HEK293 (cell line): Measurements from ENCODE around the gene TBX4.

ENCODE experiments used
- CTCF ChIA-PET: fragments of 350-600 bp; formaldehyde crosslinking; extraction: SDS; loops from one replicate; lab custom pipeline; 2021; ENCODE audit warnings: antibody characterized with exemption; lab: Yijun Ruan, JAX
- POLR2A ChIA-PET: fragments of 300-600 bp; formaldehyde crosslinking; extraction: SDS; loops from one replicate; lab custom pipeline; 2020; ENCODE audit warnings: antibody characterized with exemption, inconsistent platforms; lab: Yijun Ruan, JAX
- H3K27ac ChIP-seq: fragments of 200-500 bp; sonication (Bioruptor generic); 2 replicates; pipeline ENCODE4 v1.5.1; 2014; ENCODE audit warnings: low read depth, low read length, control low read depth, inconsistent platforms; ENCODE audit errors: extremely low read depth
- H3K36me3 ChIP-seq, 2 experiments: fragments of 200-500 bp in 1 of 2; sonication (Bioruptor generic) in 1 of 2; 1 replicate in 1 of 2; 2 replicates in 1 of 2; pipeline ENCODE4 v1.5.1; 2014 to 2017; ENCODE audit warnings: inconsistent platforms in 2 of 2, low read length in 2 of 2; ENCODE audit not compliant: control insufficient read depth in 2 of 2, insufficient read depth in 1 of 2
- H3K4me1 ChIP-seq: fragments of 200-500 bp; sonication (Bioruptor generic); 2 replicates; pipeline ENCODE4 v1.5.1; 2014; ENCODE audit warnings: mild to moderate bottlenecking, low read length, inconsistent platforms; ENCODE audit not compliant: control insufficient read depth, insufficient read depth
- H3K4me3 ChIP-seq: 2 replicates; pipeline ENCODE4 v1.5.1; 2011; ENCODE audit warnings: low read depth, mild to moderate bottlenecking, control low read depth, low read length, moderate library complexity
- H3K9me3 ChIP-seq: fragments of 200-500 bp; sonication (Bioruptor generic); 2 replicates; pipeline ENCODE4 v1.5.1; 2014; ENCODE audit warnings: low read depth, low read length, inconsistent platforms; ENCODE audit not compliant: control insufficient read depth, insufficient read depth
- GLI4 ChIP-seq: fragments of 450-650 bp; formaldehyde crosslinking; IDR thresholded peaks from 2 replicates; pipeline ENCODE4 v1.5.1; 2016; ENCODE audit warnings: missing biosample characterization, missing genetic modification characterization
- GLIS1 ChIP-seq: fragments of 450-650 bp; formaldehyde crosslinking; IDR thresholded peaks from 2 replicates; pipeline ENCODE4 v1.5.1; 2016; ENCODE audit warnings: missing biosample characterization, missing genetic modification characterization
- HOXC10 ChIP-seq: sonication (generic); formaldehyde crosslinking; IDR thresholded peaks from 2 replicates; pipeline ENCODE4 v1.8.1; 2023; ENCODE audit warnings: mild to moderate bottlenecking, missing genetic modification reagents
- PRDM1 ChIP-seq: fragments of 450-650 bp; formaldehyde crosslinking; IDR thresholded peaks from 2 replicates; pipeline ENCODE4; 2016; ENCODE audit warnings: missing biosample characterization, missing genetic modification characterization
- REPIN1 ChIP-seq: fragments of 450-650 bp; formaldehyde crosslinking; IDR thresholded peaks from 2 replicates; pipeline ENCODE4 v1.5.1; 2017; ENCODE audit warnings: missing biosample characterization, missing genetic modification characterization, low read depth
- SCRT1 ChIP-seq: fragments of 450-650 bp; formaldehyde crosslinking; IDR thresholded peaks from 2 replicates; pipeline ENCODE4 v1.5.1; 2016; ENCODE audit warnings: missing biosample characterization, missing genetic modification characterization, borderline replicate concordance
- SP3 ChIP-seq: fragments of 450-650 bp; formaldehyde crosslinking; IDR thresholded peaks from 2 replicates; pipeline ENCODE4 v1.5.1; 2016; ENCODE audit warnings: missing biosample characterization, missing genetic modification characterization
- ZBTB7A ChIP-seq: fragments of 450-650 bp; formaldehyde crosslinking; IDR thresholded peaks from 2 replicates; pipeline ENCODE4 v1.5.1; 2016; ENCODE audit warnings: low read depth, missing biosample characterization, missing genetic modification characterization
- ZNF148 ChIP-seq: fragments of 450-650 bp; formaldehyde crosslinking; IDR thresholded peaks from 2 replicates; pipeline ENCODE4 v1.5.0; 2017; ENCODE audit warnings: missing biosample characterization, missing genetic modification characterization, borderline replicate concordance
- ZNF175 ChIP-seq: fragments of 450-650 bp; formaldehyde crosslinking; IDR thresholded peaks from 2 replicates; pipeline ENCODE4 v1.5.1; 2016; ENCODE audit warnings: missing biosample characterization, missing genetic modification characterization
- ZNF23 ChIP-seq: fragments of 450-650 bp; formaldehyde crosslinking; IDR thresholded peaks from 2 replicates; pipeline ENCODE4 v1.5.1; 2016; ENCODE audit warnings: missing biosample characterization, missing genetic modification characterization, borderline replicate concordance
- ZNF266 ChIP-seq: fragments of 450-650 bp; formaldehyde crosslinking; IDR thresholded peaks from 2 replicates; pipeline ENCODE4 v1.5.1; 2016; ENCODE audit warnings: missing biosample characterization, missing genetic modification characterization, low read depth
- ZNF280C ChIP-seq: fragments of 450-650 bp; formaldehyde crosslinking; IDR thresholded peaks from 2 replicates; pipeline ENCODE4 v1.5.1; 2016; ENCODE audit warnings: missing biosample characterization, missing genetic modification characterization
- ZNF302 ChIP-seq: fragments of 450-650 bp; formaldehyde crosslinking; IDR thresholded peaks from 2 replicates; pipeline ENCODE4 v1.5.1; 2016; ENCODE audit warnings: missing biosample characterization, missing genetic modification characterization, low read depth
- ZNF366 ChIP-seq: fragments of 450-650 bp; formaldehyde crosslinking; conservative IDR thresholded peaks from 2 replicates; pipeline ENCODE4 v1.5.1; 2016; ENCODE audit warnings: missing biosample characterization, missing genetic modification characterization
- ZNF391 ChIP-seq: fragments of 450-650 bp; formaldehyde crosslinking; IDR thresholded peaks from 2 replicates; pipeline ENCODE4 v1.5.1; 2016; ENCODE audit warnings: low read depth, missing biosample characterization, missing genetic modification characterization, borderline replicate concordance
- ZNF658 ChIP-seq: fragments of 450-650 bp; formaldehyde crosslinking; IDR thresholded peaks from 2 replicates; pipeline ENCODE4; 2016; ENCODE audit warnings: missing biosample characterization, missing genetic modification characterization
- ZNF704 ChIP-seq: fragments of 450-650 bp; formaldehyde crosslinking; IDR thresholded peaks from 2 replicates; pipeline ENCODE4 v1.5.1; 2016; ENCODE audit warnings: missing biosample characterization, missing genetic modification characterization
- ZXDB ChIP-seq: fragments of 450-650 bp; formaldehyde crosslinking; IDR thresholded peaks from 2 replicates; pipeline ENCODE4 v1.5.1; 2016; ENCODE audit warnings: missing biosample characterization, missing genetic modification characterization
- TF ChIP-seq, protein P1 (sequence below): fragments of 450-650 bp; formaldehyde crosslinking; IDR thresholded peaks from 2 replicates; pipeline ENCODE4 v1.5.1; 2016; ENCODE audit warnings: missing biosample characterization, missing genetic modification characterization
- TF ChIP-seq, protein P2 (sequence below): IDR thresholded peaks from 2 replicates; pipeline ENCODE4 v1.6.1; 2011; ENCODE audit warnings: mild to moderate bottlenecking, low read depth, low read length, borderline replicate concordance

TBX4 gene

DNA sequence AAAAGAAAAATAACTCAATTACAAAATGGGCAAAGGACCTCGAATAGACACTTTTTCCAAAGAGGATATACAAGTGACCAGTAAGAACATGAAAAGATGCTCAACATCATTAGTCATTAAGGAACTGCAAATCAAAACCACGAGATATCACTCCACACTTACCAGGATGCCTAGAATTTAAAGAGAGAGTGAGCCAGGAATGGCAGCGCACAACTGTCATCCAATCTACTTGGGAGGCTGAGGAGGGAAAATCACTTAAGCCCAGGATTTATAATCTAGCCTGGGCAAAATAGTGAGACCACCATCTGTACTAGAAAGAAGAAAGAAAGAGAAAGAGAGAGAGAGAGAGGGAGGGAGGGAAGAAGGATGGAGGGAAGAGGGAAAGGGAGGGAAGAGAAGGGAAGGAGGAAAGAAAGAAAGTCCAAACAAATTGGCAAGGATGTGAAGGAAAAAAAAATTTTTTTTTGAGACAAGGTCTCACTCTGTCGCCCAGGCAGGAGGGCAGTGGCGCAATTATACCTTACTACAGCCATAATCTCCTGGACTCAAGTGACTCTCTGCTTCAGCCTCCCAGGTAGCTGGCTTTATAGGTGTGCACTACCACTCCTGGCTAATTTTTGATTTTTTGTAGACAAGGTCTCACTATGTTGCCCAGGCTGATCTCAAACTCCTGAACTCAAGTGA, 30.0 kb upstream of the TBX4 start:
- no peaks in the 10 kb centered on the region for H3K4me1 ChIP-seq
- no peaks in the 10 kb centered on the region for H3K36me3 ChIP-seq
- no peak overlapping the region for H3K27ac ChIP-seq
- H3K9me3 ChIP-seq, result no peaks in the 10 kb centered on the region
- H3K4me3 ChIP-seq, result no peak overlapping the region
- ChIA-PET CTCF (interaction anchor here (0.9 kb wide), 1 partner anchor 152 kb away, joined by 5 read pairs; no protein-coding TSS in a partner anchor), POLR2A (no interaction called here)
- TF ChIP-seq PRDM1 (tag by site-specific recombination), result peak; percentile 66
- no peak for TF ChIP-seq ZNF148
- TF ChIP-seq ZNF658, result no peak
- TF ChIP-seq ZNF366 (tag by site-specific recombination), result peak; percentile 80
- TF ChIP-seq ZNF23 (tag by site-specific recombination), result no peak

- H3K9me3 ChIP-seq, result no peaks in the 10 kb centered on the region
- POLR2A ChIA-PET, result no interaction called here
- CTCF ChIA-PET, result interaction anchor here (1.1 to 1.2 kb wide), 2 partner anchors 27 to 128 kb away, joined by 4 to 6 read pairs; no protein-coding TSS in a partner anchor
- no peaks in the 10 kb centered on the region for H3K36me3 ChIP-seq
- TF ChIP-seq ZNF280C (no peak), SP3 (tag by site-specific recombination) (no peak), ZNF175 (no peak), ZNF704 (tag by site-specific recombination) (no peak), SCRT1 (tag by site-specific recombination) (no peak), ZNF302 (tag by site-specific recombination) (no peak), GLI4 (tag by site-specific recombination) (no peak), ZBTB7A (tag by site-specific recombination) (no peak), ZXDB (tag by site-specific recombination) (no peak), GLIS1 (tag by site-specific recombination) (no peak), ZNF266 (tag by site-specific recombination) (no peak), REPIN1 (tag by site-specific recombination) (no peak), ZNF391 (tag by site-specific recombination) (no peak), HOXC10 (no peak)
- TF ChIP-seq, protein P1, sequence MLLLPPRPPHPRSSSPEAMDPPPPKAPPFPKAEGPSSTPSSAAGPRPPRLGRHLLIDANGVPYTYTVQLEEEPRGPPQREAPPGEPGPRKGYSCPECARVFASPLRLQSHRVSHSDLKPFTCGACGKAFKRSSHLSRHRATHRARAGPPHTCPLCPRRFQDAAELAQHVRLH (tag by site-specific recombination), result no peak
- TF ChIP-seq, protein P2, sequence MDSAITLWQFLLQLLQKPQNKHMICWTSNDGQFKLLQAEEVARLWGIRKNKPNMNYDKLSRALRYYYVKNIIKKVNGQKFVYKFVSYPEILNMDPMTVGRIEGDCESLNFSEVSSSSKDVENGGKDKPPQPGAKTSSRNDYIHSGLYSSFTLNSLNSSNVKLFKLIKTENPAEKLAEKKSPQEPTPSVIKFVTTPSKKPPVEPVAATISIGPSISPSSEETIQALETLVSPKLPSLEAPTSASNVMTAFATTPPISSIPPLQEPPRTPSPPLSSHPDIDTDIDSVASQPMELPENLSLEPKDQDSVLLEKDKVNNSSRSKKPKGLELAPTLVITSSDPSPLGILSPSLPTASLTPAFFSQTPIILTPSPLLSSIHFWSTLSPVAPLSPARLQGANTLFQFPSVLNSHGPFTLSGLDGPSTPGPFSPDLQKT, result no peak
- H3K4me1 ChIP-seq, result no peaks in the 10 kb centered on the region
- no peak overlapping the region for H3K4me3 ChIP-seq
- no peak overlapping the region for H3K27ac ChIP-seq
These were observed 29.4 kb upstream of the TBX4 start for GRCh38 chr17:61422869-61423268.
